K562 (cell line): ENCODE measurements around the gene GRHPR. TPM values are rescaled to one million over a fixed set of nuclear protein-coding genes. Genes with fewer than 3 reads are reported as not detected.

Experiments used
- ATAC-seq: fragments of 200-7000 bp; cut with Tn5 transposase; 3 replicates; pipeline ENCODE4 v1.9.1; 2020; ENCODE audit warnings: moderate library complexity
- BruUV-seq: library from RNA; stranded (reverse); fragments of 400-500 nt; replicated peaks from 2 replicates; lab custom pipeline; 2021; lab: Mats Ljungman, UMichigan
- CTCF ChIA-PET: fragments of 300-600 bp; formaldehyde crosslinking; extraction: SDS; loops from one replicate; lab custom pipeline; 2021; ENCODE audit warnings: low intra/inter-chr PET ratio; lab: Yijun Ruan, JAX
- POLR2A ChIA-PET: fragments of 300-600, 350-650 bp; sonication (Branson Sonifier 250); formaldehyde crosslinking; extraction: SDS; loops from one replicate; lab custom pipeline; 2021; ENCODE audit warnings: antibody characterized with exemption, inconsistent platforms; lab: Yijun Ruan, JAX
- DNase-seq, 4 experiments: peaks; one replicate each; pipeline versions ENCODE4 v3.0.0 to v3.0.0-alpha.2; 2011 to 2018; ENCODE audit warnings: low spot score in 3 of 4, mixed read lengths in 3 of 4; ENCODE audit errors: extremely low read depth in 1 of 4
- FAIRE-seq: peaks from 2 replicates; lab custom pipeline; 2011; peaks lifted over from hg19 to GRCh38; lab: Jason Lieb, UNC
- H2AFZ ChIP-seq: 2 replicates; pipeline ENCODE4 v1.6.0; 2011; ENCODE audit warnings: low read depth, low read length, control low read depth, inconsistent platforms
- H3K27ac ChIP-seq: fragments of 200-600 bp; 3 replicates; pipeline ENCODE4 v1.8.0; 2011; ENCODE audit warnings: low read depth, mild to moderate bottlenecking, control low read depth, inconsistent platforms, low read length, moderate library complexity, mixed read lengths; ENCODE audit errors: extremely low read depth
- H3K27me3 ChIP-seq, 2 experiments: fragments of 300-600 bp in 1 of 2; 2 replicates in 1 of 2; 3 replicates in 1 of 2; pipeline versions ENCODE4 v1.6.0 to v1.8.0; 2011; ENCODE audit warnings: inconsistent platforms in 2 of 2, low read length in 2 of 2, mild to moderate bottlenecking in 1 of 2, mixed read lengths in 1 of 2, moderate library complexity in 1 of 2; ENCODE audit not compliant: control insufficient read depth in 2 of 2, insufficient read depth in 2 of 2
- H3K36me3 ChIP-seq: fragments of 300-600 bp; 3 replicates; pipeline ENCODE4 v1.8.0; 2011; ENCODE audit warnings: mild to moderate bottlenecking, low read length, inconsistent platforms; ENCODE audit not compliant: control insufficient read depth, insufficient read depth
- H3K4me1 ChIP-seq, 2 experiments: fragments of 200-600 bp in 1 of 2; replicated peaks in 1 of 2; 2 replicates in 1 of 2; 3 replicates in 1 of 2; pipeline versions ENCODE4 v1.5.1 to v1.8.0; 2011; ENCODE audit warnings: inconsistent platforms in 2 of 2, low read length in 2 of 2, mild to moderate bottlenecking in 1 of 2, mixed read lengths in 1 of 2, moderate library complexity in 1 of 2; ENCODE audit not compliant: control insufficient read depth in 2 of 2, insufficient read depth in 2 of 2
- H3K4me2 ChIP-seq: 2 replicates; pipeline ENCODE4 v1.6.1; 2011; ENCODE audit warnings: low read length, control low read depth, inconsistent platforms, mixed read lengths; ENCODE audit not compliant: insufficient read depth
- H3K4me3 ChIP-seq: fragments of 200-600 bp; sonication (generic), shearing (Covaris generic); 2 replicates; pipeline ENCODE4 v1.5.1; 2016; ENCODE audit warnings: control low read depth, inconsistent platforms
- H3K79me2 ChIP-seq: fragments of 200-600 bp; 3 replicates; pipeline ENCODE4 v1.8.0; 2011; ENCODE audit warnings: low read length, inconsistent platforms; ENCODE audit not compliant: control insufficient read depth, insufficient read depth
- H3K9ac ChIP-seq, 2 experiments: 2 replicates each; pipeline versions ENCODE4 v1.6.0 to v1.6.1; 2011; ENCODE audit warnings: low read depth in 2 of 2, low read length in 2 of 2, control low read depth in 1 of 2, inconsistent platforms in 1 of 2, mild to moderate bottlenecking in 1 of 2, mixed read lengths in 1 of 2; ENCODE audit not compliant: insufficient read depth in 1 of 2
- H3K9me1 ChIP-seq: one replicate; pipeline ENCODE4 v1.6.0; 2011; ENCODE audit warnings: inconsistent platforms, mild to moderate bottlenecking, low read length, moderate library complexity; ENCODE audit not compliant: control insufficient read depth, insufficient read depth
- H3K9me3 ChIP-seq: replicated peaks from 2 replicates; pipeline ENCODE4 v1.5.1; 2011; ENCODE audit warnings: low read depth, low read length, inconsistent platforms; ENCODE audit not compliant: control insufficient read depth, insufficient read depth
- H4K20me1 ChIP-seq: replicated peaks from 2 replicates; pipeline ENCODE4 v1.6.1; 2011; ENCODE audit warnings: low read length, inconsistent platforms, mixed read lengths; ENCODE audit not compliant: control insufficient read depth, insufficient read depth
- E2F4 ChIP-seq: sonication (generic); formaldehyde crosslinking; IDR thresholded peaks from 2 replicates; pipeline ENCODE4 v1.8.0; 2022; ENCODE audit warnings: mild to moderate bottlenecking, low read depth, missing genetic modification reagents
- ELF2 ChIP-seq: fragments of 250-450 bp; sonication (Bioruptor Pico); IDR thresholded peaks from 2 replicates; pipeline ENCODE4 v1.5.0; 2021; ENCODE audit warnings: mild to moderate bottlenecking
- HOMEZ ChIP-seq: fragments of 250-450 bp; sonication (Bioruptor Pico); IDR thresholded peaks from 2 replicates; pipeline ENCODE4 v1.4.0; 2020; ENCODE audit warnings: mild to moderate bottlenecking, moderate library complexity
- MGA ChIP-seq: fragments of 450-650 bp; IDR thresholded peaks from 2 replicates; pipeline ENCODE4 v1.6.1; 2016; ENCODE audit warnings: mild to moderate bottlenecking, moderate library complexity
- MIER1 ChIP-seq: fragments of 450-650 bp; IDR thresholded peaks from 2 replicates; pipeline ENCODE4 v1.6.1; 2016; ENCODE audit warnings: antibody characterized with exemption, mild to moderate bottlenecking, low read depth
- NFE2L1 ChIP-seq: fragments of 450-650 bp; IDR thresholded peaks from 2 replicates; pipeline ENCODE4 v1.6.1; 2016; ENCODE audit warnings: missing genetic modification characterization, low read depth, mild to moderate bottlenecking, missing compliant biosample characterization, moderate library complexity, borderline replicate concordance
- ZNF121 ChIP-seq: sonication (generic); formaldehyde crosslinking; conservative IDR thresholded peaks from 2 replicates; pipeline ENCODE4 v1.8.0; 2022; ENCODE audit warnings: missing genetic modification reagents
- ZNF143 ChIP-seq: sonication (generic); formaldehyde crosslinking; IDR thresholded peaks from 2 replicates; pipeline ENCODE4 v1.9.0; 2022; ENCODE audit warnings: mild to moderate bottlenecking, missing genetic modification reagents
- ZNF79 ChIP-seq: fragments of 250-450 bp; sonication (Bioruptor Pico); IDR thresholded peaks from 2 replicates; pipeline ENCODE4 v1.4.0; 2020; ENCODE audit warnings: low read depth, mild to moderate bottlenecking, moderate library complexity
- WGBS: fragments of 100-300 bp; shearing (Covaris generic); methylation state at CpG from one replicate; pipeline ENCODE4 v1.1.6; 2016; ENCODE audit warnings: low coverage, mixed read lengths; ENCODE audit not compliant: insufficient coverage; ENCODE audit errors: missing lambda C conversion rate; 5-methylcytosine and 5-hydroxymethylcytosine counted together
- in situ Hi-C: fragments of 300-500 bp; cut with MboI; formaldehyde crosslinking; loops from 4 replicates; pipeline ENCODE4 v1.15.0; 2018; ENCODE audit warnings: inconsistent platforms, mixed read lengths
- intact Hi-C: fragments of 100-400 bp; cut with micrococcal nuclease; formaldehyde crosslinking; loops from 2 replicates; pipeline ENCODE4 v1.14.2; 2022
- polyA plus RNA-seq, 8 experiments: library from polyadenylated mRNA; depleted of rRNA in 4 of 8; stranded (reverse) in 5 of 8; unstranded in 3 of 8; fragments of >200 nt; fragmentation: Nextera tagmentation in 2 of 8; fragmentation: Illumina TruSeq in 1 of 8; extraction: Ambion mirVana in 2 of 8; extraction: Trizol in 1 of 8; gene quantifications; 2 replicates each; pipeline versions ENCODE4 v1.2.1 to v1.2.3, GENCODE V29; 2011 to 2014; ENCODE audit warnings: inconsistent platforms in 1 of 8, missing spikeins in 1 of 8
- total RNA-seq, 7 experiments: library from RNA; depleted of rRNA in 6 of 7; stranded (reverse); fragments of >200 nt in 6 of 7; fragmentation: Illumina TruSeq in 2 of 7; extraction: Trizol in 2 of 7; gene quantifications; 2 replicates each; pipeline versions ENCODE4 v1.2.1 to v1.2.3, GENCODE V29; 2011 to 2021; ENCODE audit warnings: low replicate concordance in 1 of 7

Gene GRHPR
- total and polyA plus RNA-seq, 9 of the 15 experiments (the other 6 are each of a cell fraction or from before 2014, with no cell fraction given), result 38.9 to 144 (median 120) TPM

- Histone ChIP-seq H3K4me1 (peaks cover 18 to 25% of the 10 kb centered on the region in 2 experiments), H4K20me1 (no peaks in the 10 kb centered on the region), H3K9me3 (no peaks in the 10 kb centered on the region), H3K4me3 (no peak overlapping the region), H3K9ac (no peak overlapping the region), H3K36me3 (peaks cover 8% of the 10 kb centered on the region), H2AFZ (no peak overlapping the region), H3K27ac (no peak overlapping the region), H3K9me1 (no peaks in the 10 kb centered on the region), H3K4me2 (no peak overlapping the region), H3K27me3 (no peaks in the 10 kb centered on the region), H3K79me2 (peaks cover 25% of the 10 kb centered on the region)
- intact Hi-C loops (no loop called here), in situ Hi-C loops (no loop called here)
- CTCF ChIA-PET, result interaction anchor here (0.6 kb wide), 1 partner anchor 53 kb away, joined by 3 read pairs; no protein-coding TSS in a partner anchor
- FAIRE-seq (no peak), ATAC-seq (no peak), DNase-seq (no peak)
- POLR2A ChIA-PET, result no interaction called here
- TF ChIP-seq ZNF121 (CRISPR knock-in tag), result no peak
- TF ChIP-seq ELF2 (CRISPR knock-in tag), result no peak
- no peak for TF ChIP-seq ZNF79
- no peak for TF ChIP-seq E2F4 (CRISPR knock-in tag)
- no peak for TF ChIP-seq NFE2L1
- TF ChIP-seq HOMEZ (CRISPR knock-in tag), result no peak
- TF ChIP-seq ZNF143 (CRISPR knock-in tag), result no peak
- TF ChIP-seq MIER1, result no peak
- TF ChIP-seq MGA, result no peak
- WGBS, result 93% methylated on average over 5 of the region's 5 CpGs
- BruUV-seq, result no TSS peak
These were observed 3.3 kb upstream of the GRHPR start for GRCh38 chr9:37419204-37419603.
